HG02642 (cell line): ENCODE measurements around the gene TMEM139.
A peak's percentile ranks its signal among the peaks of the same experiment; 100 is the strongest.
"Not testable (repeated sequence)": the region's sequence is repeated elsewhere in the genome, so short reads cannot be mapped to it uniquely, and the experiment has no call there.

Experiments
- ATAC-seq: cut with Tn5 transposase; IDR thresholded peaks from one replicate; pipeline ENCODE4 v1.9.1; 2021; ENCODE audit warnings: mild to moderate bottlenecking; ENCODE audit not compliant: unreplicated experiment, poor library complexity

TMEM139 gene

DNA sequence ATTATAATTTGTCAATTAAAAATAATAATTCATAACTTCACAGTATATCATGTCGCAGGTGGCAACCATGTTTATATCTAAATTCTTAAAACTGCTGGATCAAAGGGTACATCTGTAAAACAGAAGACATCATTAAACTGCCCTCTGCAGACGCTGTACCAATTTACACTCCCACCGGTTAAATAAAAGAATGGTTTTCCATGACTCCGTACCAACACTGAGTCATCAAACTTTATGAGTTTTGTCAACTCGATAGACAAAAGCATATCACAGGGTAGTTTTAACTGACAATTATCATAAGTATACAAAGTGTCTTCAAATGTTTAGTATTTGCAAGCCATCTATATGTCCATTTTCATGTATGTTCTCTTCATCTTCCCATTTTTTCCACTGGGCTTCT, 27.3 kb upstream of the TMEM139 start:
- ATAC-seq, result no peak

GRCh38 chr7:143258831-143259230, 25.9 kb upstream of the TMEM139 start:
- peak; percentile 47 for ATAC-seq

- no peak for ATAC-seq
These were observed 25.0 kb upstream of the TMEM139 start for GRCh38 chr7:143259765-143260164.

- ATAC-seq, result no peak
These were observed 22.9 kb upstream of the TMEM139 start for GRCh38 chr7:143261901-143262300.

DNA sequence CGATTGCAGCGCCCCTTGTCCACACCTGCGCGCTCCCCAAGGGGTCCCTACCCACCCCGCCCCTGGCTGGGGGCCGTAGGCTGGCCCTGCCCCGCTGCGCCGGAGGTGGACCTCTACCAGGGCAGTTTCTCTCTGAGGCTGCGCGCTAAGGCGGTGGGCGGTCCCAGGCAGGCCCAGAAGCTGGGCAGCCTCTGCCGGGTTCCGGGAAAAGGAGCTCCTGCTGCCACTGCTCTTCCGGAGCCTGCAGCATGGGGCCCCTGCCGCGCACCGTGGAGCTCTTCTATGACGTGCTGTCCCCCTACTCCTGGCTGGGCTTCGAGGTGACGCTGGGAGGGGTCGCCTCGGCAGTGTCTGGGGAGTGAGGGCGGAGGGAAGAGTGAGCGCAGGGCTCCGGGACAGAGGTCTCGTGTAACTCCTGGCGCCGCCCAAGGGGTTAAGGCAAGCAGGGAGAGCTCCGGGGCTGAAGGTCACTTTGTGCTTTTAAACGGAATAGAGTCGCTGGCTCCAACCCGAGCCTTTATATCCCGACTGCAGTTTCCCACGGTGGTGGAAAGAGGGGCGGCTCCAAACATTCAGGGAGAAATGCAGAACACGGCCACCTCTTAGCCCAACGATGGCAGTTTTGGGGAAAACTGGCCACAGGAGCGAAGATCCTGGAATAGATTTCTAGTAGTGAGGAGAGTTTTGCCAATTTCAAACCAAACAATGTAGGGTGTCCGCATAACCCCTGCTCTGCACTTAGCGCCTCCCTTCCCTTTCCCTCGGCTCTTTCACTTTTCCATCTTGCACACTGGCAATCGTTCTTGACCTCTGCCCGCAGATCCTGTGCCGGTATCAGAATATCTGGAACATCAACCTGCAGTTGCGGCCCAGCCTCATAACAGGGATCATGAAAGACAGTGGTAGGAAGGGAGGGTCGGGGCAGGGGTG, 21.2 kb upstream of the TMEM139 start, which contains the start of gene GSTK1:
TSS of gene GSTK1 (plus strand) at position 176 of the 930 bp plus-strand sequence. CDS start at position 249, 73 bp downstream.
- peak; percentile 98 for ATAC-seq

GRCh38 chr7:143264196-143264568, 20.6 kb upstream of the TMEM139 start:
- ATAC-seq, result not testable (repeated sequence)

GRCh38 chr7:143265017-143265693, 19.6 kb upstream of the TMEM139 start:
- ATAC-seq, result no peak

GRCh38 chr7:143269251-143269650, 15.5 kb upstream of the TMEM139 start:
- no peak for ATAC-seq

GRCh38 chr7:143271240-143271639, 13.5 kb upstream of the TMEM139 start:
- no peak for ATAC-seq

GRCh38 chr7:143272871-143273270, 11.9 kb upstream of the TMEM139 start:
- ATAC-seq, result no peak

- ATAC-seq, result no peak
These were observed 5.3 kb upstream of the TMEM139 start for GRCh38 chr7:143279186-143280098.

- no peak for ATAC-seq
These were observed 4.6 kb upstream of the TMEM139 start for GRCh38 chr7:143280160-143280559.

DNA sequence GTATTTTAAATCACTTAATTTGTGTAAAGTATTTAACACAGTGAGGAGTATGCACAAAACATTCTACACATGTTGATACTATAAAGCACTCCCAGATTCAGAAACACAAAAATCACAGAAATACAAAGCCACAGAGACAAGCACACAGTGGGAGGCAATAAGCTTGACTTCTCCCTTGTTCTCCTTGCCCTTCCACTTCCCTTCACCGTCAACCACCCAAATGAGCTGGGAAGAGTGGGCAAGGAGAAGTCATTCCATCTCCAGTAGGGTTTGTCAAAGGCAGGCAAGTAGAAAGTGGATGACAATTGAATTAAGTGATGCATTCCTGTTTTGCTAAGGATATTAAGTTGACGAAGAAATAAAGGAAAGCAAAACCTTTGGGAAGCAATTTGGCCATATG, 4.2 kb upstream of the TMEM139 start:
- no peak for ATAC-seq

DNA sequence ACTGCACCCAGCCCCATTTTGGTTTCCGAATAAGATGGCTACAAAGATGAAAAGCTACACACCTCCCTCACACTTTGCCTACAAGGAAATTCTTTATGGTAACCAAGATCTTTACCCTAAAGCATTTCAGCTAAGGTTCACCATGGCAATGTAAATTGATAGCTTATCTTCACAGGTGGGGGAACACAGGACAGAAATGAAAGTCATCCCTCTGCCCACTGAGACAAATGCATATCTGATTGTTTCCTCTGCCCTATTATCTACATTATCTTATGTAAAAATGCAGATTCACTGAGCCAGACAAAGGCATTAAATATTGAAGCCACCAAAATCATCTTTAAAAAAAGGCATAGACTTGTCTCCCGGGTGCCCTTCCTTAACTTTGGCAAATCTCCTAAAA, 3.2 kb upstream of the TMEM139 start:
- ATAC-seq, result no peak

- no peak for ATAC-seq
These were observed 2.6 kb upstream of the TMEM139 start for GRCh38 chr7:143282124-143282523.

GRCh38 chr7:143283381-143283780, 1.4 kb upstream of the TMEM139 start:
- ATAC-seq, result no peak

DNA sequence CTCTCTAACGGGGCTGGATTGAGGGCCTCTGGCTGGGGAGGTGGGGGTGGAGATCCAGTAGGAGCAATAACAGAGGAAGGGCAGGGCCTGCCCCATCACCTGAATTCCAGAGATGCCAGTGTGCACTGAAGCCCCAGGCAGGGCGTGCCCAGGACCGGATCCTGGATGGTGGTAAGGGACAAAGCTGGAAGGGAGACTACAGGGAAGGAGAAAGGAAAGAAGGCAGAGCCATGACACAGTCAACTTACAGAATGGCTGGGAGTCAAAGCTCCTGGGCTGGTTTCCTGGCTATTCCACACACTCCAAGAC, 666 bp downstream of the TMEM139 start:
- ATAC-seq, result no peak

GRCh38 chr7:143285806-143286521, 1.2 kb downstream of the TMEM139 start:
- no peak for ATAC-seq

- no peak for ATAC-seq
These were observed 1.7 kb downstream of the TMEM139 start for GRCh38 chr7:143286522-143286890.

GRCh38 chr7:143287339-143287934, 2.7 kb downstream of the TMEM139 start:
- ATAC-seq, result no peak
